ENCODE data around the gene TUBB3.

Gene TUBB3

GRCh38 chr16:89955001-89955685 is 32.0 kb downstream of the TUBB3 start:
- Histone ChIP-seq H3K4me1 (ENCODE audit: control insufficient read depth, insufficient read depth, low read length) (no peaks in the 10 kb centered on the region), H3K27me3 (ENCODE audit: control insufficient read depth, insufficient read depth, low read length) (no peaks in the 10 kb centered on the region), H3K36me3 (ENCODE audit: control insufficient read depth, insufficient read depth, low read length) (no peaks in the 10 kb centered on the region), H3K9ac (ENCODE audit: low read length) (no peak overlapping the region), H3K4me3 (ENCODE audit: low read length) (no peak overlapping the region), H3K9me3 (ENCODE audit: control insufficient read depth, low read length) (no peaks in the 10 kb centered on the region)

- no peak overlapping the region for H3K4me3 ChIP-seq (ENCODE audit: low read length)
These were observed 33.5 kb downstream of the TUBB3 start for GRCh38 chr16:89956505-89957215.

DNA sequence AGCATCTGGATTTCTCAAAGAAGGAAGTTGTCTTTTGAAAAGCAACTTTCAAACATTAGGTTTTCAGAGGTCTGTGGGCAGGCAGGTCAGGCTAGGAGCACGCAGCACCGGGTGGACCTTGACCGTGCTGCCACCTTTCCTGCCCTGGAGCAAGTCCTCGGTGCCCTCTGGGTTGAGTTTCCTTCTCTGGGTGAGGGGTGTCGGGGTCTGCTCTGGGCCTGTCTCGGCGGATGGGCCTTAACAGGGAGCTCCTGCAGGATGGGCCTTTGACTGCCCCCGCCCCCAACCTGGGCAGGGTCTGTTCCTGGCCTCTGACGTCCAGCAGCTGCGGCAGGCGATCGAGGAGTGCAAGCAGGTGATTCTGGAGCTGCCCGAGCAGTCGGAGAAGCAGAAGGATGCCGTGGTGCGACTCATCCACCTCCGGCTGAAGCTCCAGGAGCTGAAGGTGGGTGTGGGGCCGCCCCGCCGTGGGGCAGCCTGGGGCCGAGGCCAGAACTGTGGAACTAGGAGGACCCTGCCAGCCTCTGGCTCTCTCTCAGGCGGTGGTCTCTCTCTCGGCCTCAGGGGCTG is 34.2 kb downstream of the TUBB3 start:
- H3K9me3 ChIP-seq (ENCODE audit: control insufficient read depth, low read length) = no peaks in the 10 kb centered on the region
- no peaks in the 10 kb centered on the region for H3K4me1 ChIP-seq (ENCODE audit: control insufficient read depth, insufficient read depth, low read length)
- no peaks in the 10 kb centered on the region for H3K36me3 ChIP-seq (ENCODE audit: control insufficient read depth, insufficient read depth, low read length)
- no peaks in the 10 kb centered on the region for H3K27me3 ChIP-seq (ENCODE audit: control insufficient read depth, insufficient read depth, low read length)
- no peak overlapping the region for H3K4me3 ChIP-seq (ENCODE audit: low read length)
- no peak overlapping the region for H3K9ac ChIP-seq (ENCODE audit: low read length)

More at GRCh38 chr16:89956505-89957215, 33.5 kb downstream of the TUBB3 start:
- Histone ChIP-seq H3K4me1 (ENCODE audit: control insufficient read depth, insufficient read depth, low read length) (no peaks in the 10 kb centered on the region), H3K36me3 (ENCODE audit: control insufficient read depth, insufficient read depth, low read length) (no peaks in the 10 kb centered on the region), H3K9me3 (ENCODE audit: control insufficient read depth, low read length) (no peaks in the 10 kb centered on the region), H3K27me3 (ENCODE audit: control insufficient read depth, insufficient read depth, low read length) (no peaks in the 10 kb centered on the region), H3K9ac (ENCODE audit: low read length) (no peak overlapping the region)

DNA sequence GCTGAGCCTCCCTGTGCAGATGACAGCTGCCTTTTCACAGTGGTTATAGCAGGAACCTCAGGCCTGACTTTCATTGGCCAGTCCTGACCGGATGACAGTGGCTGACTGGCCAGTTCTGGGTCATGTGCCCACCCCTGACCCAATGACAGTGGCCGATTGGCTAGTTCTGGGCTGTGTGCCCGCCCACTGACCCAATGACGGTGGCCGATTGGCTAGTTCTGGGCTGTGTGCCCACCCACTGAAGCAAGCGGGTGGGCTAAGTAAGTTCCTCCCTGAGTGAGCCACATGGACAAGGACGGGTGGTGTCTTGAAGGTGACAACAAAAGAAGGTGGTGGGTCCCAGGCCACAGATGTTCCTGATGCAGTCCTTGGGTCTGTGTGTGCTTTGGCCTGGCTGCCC is 34.9 kb downstream of the TUBB3 start:
- H3K9ac ChIP-seq (ENCODE audit: low read length) = no peak overlapping the region
- H3K9me3 ChIP-seq (ENCODE audit: control insufficient read depth, low read length) = no peaks in the 10 kb centered on the region
- no peaks in the 10 kb centered on the region for H3K36me3 ChIP-seq (ENCODE audit: control insufficient read depth, insufficient read depth, low read length)
- no peak overlapping the region for H3K4me3 ChIP-seq (ENCODE audit: low read length)
- H3K27me3 ChIP-seq (ENCODE audit: control insufficient read depth, insufficient read depth, low read length) = no peaks in the 10 kb centered on the region
- no peaks in the 10 kb centered on the region for H3K4me1 ChIP-seq (ENCODE audit: control insufficient read depth, insufficient read depth, low read length)

DNA sequence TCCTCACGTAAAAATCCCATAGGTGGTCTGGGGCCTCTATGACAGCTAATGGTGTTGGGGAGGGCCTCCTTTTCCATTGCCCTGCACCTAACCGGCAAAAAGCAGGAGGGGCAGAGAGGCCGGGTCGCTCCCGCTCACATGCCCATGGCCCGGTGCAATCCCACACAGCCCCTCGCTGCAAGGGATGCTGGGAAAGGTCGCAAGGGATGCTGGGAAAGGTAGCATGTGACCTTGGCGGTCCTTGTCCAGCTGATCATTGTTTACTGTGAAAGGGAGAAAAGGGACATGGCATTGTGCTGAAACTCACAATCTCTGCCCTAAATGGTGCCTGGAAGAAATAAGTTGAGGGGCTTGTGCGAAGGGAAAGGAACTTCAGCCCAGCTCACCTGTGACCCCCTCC is 35.5 kb downstream of the TUBB3 start:
- no peaks in the 10 kb centered on the region for H3K36me3 ChIP-seq (ENCODE audit: control insufficient read depth, insufficient read depth, low read length)
- no peak overlapping the region for H3K9ac ChIP-seq (ENCODE audit: low read length)
- no peak overlapping the region for H3K4me3 ChIP-seq (ENCODE audit: low read length)
- no peaks in the 10 kb centered on the region for H3K27me3 ChIP-seq (ENCODE audit: control insufficient read depth, insufficient read depth, low read length)
- H3K9me3 ChIP-seq (ENCODE audit: control insufficient read depth, low read length) = no peaks in the 10 kb centered on the region
- H3K4me1 ChIP-seq (ENCODE audit: control insufficient read depth, insufficient read depth, low read length) = no peaks in the 10 kb centered on the region

GRCh38 chr16:89960966-89961365 is 37.8 kb downstream of the TUBB3 start:
- Histone ChIP-seq H3K27me3 (ENCODE audit: control insufficient read depth, insufficient read depth, low read length) (no peaks in the 10 kb centered on the region), H3K4me3 (ENCODE audit: low read length) (no peak overlapping the region), H3K4me1 (ENCODE audit: control insufficient read depth, insufficient read depth, low read length) (no peaks in the 10 kb centered on the region), H3K9me3 (ENCODE audit: control insufficient read depth, low read length) (no peaks in the 10 kb centered on the region), H3K36me3 (ENCODE audit: control insufficient read depth, insufficient read depth, low read length) (no peaks in the 10 kb centered on the region), H3K9ac (ENCODE audit: low read length) (no peak overlapping the region)

DNA sequence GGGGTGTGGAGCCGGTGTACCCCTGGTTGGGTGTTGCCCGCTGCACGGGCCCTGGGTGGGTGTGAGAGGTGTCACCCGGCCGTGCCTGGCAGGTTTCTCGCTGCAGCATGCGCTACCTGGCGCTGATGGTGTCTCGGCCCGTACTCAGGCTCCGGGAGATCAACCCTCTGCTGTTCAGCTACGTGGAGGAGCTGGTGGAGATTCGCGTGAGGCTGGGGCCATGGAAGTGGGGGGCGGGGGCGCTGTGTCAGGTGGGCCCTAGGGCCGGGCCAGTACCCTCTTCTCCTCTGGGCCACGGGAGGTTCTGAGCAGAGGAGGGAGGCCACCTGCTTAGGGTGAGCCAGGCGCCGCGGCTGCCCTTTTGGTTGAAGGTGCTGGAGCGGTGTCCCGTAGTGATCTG is 38.8 kb downstream of the TUBB3 start:
- no peaks in the 10 kb centered on the region for H3K36me3 ChIP-seq (ENCODE audit: control insufficient read depth, insufficient read depth, low read length)
- no peaks in the 10 kb centered on the region for H3K27me3 ChIP-seq (ENCODE audit: control insufficient read depth, insufficient read depth, low read length)

GRCh38 chr16:89962754-89963498 is 39.8 kb downstream of the TUBB3 start:
- Histone ChIP-seq H3K36me3 (ENCODE audit: control insufficient read depth, insufficient read depth, low read length) (no peaks in the 10 kb centered on the region), H3K27me3 (ENCODE audit: control insufficient read depth, insufficient read depth, low read length) (no peaks in the 10 kb centered on the region), H3K9me3 (ENCODE audit: control insufficient read depth, low read length) (no peaks in the 10 kb centered on the region), H3K4me1 (ENCODE audit: control insufficient read depth, insufficient read depth, low read length) (no peaks in the 10 kb centered on the region), H3K4me3 (ENCODE audit: low read length) (no peak overlapping the region), H3K9ac (ENCODE audit: low read length) (no peak overlapping the region)

More for the DNA sequence above, 38.8 kb downstream of the TUBB3 start:
- Histone ChIP-seq H3K4me3 (ENCODE audit: low read length) (no peak overlapping the region), H3K9ac (ENCODE audit: low read length) (no peak overlapping the region), H3K9me3 (ENCODE audit: control insufficient read depth, low read length) (no peaks in the 10 kb centered on the region), H3K4me1 (ENCODE audit: control insufficient read depth, insufficient read depth, low read length) (no peaks in the 10 kb centered on the region)

DNA sequence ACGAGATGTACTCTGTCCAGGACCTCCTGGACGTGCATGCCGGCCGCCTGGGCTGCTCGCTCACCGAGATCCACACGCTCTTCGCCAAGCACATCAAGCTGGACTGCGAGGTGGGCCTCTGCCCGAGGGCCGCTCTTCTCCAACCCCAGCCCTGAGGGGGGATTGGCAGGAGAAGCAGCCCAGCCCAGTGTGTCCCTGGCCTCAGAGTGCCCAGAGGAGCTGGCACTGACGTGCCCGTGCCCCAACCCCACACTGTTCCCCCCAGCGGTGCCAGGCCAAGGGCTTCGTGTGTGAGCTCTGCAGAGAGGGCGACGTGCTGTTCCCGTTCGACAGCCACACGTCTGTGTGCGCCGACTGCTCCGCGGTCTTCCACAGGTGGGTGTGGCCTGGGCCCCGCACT is 41.1 kb downstream of the TUBB3 start:
- Histone ChIP-seq H3K4me3 (ENCODE audit: low read length) (no peak overlapping the region), H3K9ac (ENCODE audit: low read length) (no peak overlapping the region), H3K27me3 (ENCODE audit: control insufficient read depth, insufficient read depth, low read length) (no peaks in the 10 kb centered on the region), H3K36me3 (ENCODE audit: control insufficient read depth, insufficient read depth, low read length) (no peaks in the 10 kb centered on the region), H3K4me1 (ENCODE audit: control insufficient read depth, insufficient read depth, low read length) (no peaks in the 10 kb centered on the region), H3K9me3 (ENCODE audit: control insufficient read depth, low read length) (no peaks in the 10 kb centered on the region)

DNA sequence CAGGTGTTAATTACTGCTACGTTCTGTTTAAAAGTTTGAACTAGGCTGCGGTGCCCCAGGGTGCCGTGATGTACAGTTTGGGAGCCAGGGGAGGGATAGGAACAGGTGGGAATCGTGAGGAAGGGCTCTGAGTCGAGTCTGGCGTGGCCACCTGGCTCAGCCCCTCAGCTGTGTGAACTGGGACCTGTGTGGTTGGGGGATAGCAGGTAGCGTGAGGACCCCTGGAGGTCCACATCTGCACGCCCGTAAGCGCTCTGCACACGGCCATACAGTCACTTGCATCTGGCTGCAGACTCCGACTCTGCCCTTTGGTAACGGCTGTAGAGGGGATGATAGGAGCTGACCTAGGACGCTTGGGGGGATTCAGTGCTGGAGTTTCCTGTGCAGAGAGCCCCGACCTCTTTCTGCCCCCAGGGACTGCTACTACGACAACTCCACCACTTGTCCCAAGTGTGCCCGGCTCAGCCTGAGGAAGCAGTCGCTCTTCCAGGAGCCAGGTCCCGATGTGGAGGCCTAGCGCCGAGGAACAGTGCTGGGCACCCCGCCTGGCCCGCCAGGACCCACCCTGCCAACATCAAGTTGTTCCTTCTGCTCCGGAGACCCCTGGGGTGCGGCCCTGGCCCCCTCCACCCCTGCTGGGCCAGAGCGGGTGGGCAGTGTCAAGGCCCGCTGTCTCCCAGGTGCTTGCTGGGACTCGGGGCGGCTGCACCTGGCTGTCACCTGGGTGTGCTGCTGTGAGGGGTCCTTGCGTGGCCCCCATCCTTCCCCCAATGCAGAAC is 42.5 kb downstream of the TUBB3 start:
- no peaks in the 10 kb centered on the region for H3K9me3 ChIP-seq (ENCODE audit: control insufficient read depth, low read length)
- no peaks in the 10 kb centered on the region for H3K4me1 ChIP-seq (ENCODE audit: control insufficient read depth, insufficient read depth, low read length)
- H3K36me3 ChIP-seq (ENCODE audit: control insufficient read depth, insufficient read depth, low read length) = no peaks in the 10 kb centered on the region
- no peaks in the 10 kb centered on the region for H3K27me3 ChIP-seq (ENCODE audit: control insufficient read depth, insufficient read depth, low read length)
- no peak overlapping the region for H3K4me3 ChIP-seq (ENCODE audit: low read length)
- H3K9ac ChIP-seq (ENCODE audit: low read length) = no peak overlapping the region

GRCh38 chr16:89966756-89967155 is 43.6 kb downstream of the TUBB3 start:
- Histone ChIP-seq H3K4me3 (ENCODE audit: low read length) (no peak overlapping the region), H3K9ac (ENCODE audit: low read length) (no peak overlapping the region), H3K4me1 (ENCODE audit: control insufficient read depth, insufficient read depth, low read length) (peaks cover 10% of the 10 kb centered on the region), H3K27me3 (ENCODE audit: control insufficient read depth, insufficient read depth, low read length) (no peaks in the 10 kb centered on the region), H3K36me3 (ENCODE audit: control insufficient read depth, insufficient read depth, low read length) (no peaks in the 10 kb centered on the region), H3K9me3 (ENCODE audit: control insufficient read depth, low read length) (no peaks in the 10 kb centered on the region)
